HCT116 (cell line): ENCODE data around the gene RNASET2. TPM values are rescaled to one million over a fixed set of nuclear protein-coding genes. Genes with fewer than 3 reads are reported as not detected.

ENCODE experiments used
- ATAC-seq: fragments of 200-7000 bp; cut with Tn5 transposase; 2 replicates; pipeline ENCODE4 v1.9.1; 2020; ENCODE audit warnings: mild to moderate bottlenecking, moderate library complexity
- BruUV-seq: library from RNA; stranded (reverse); fragments of 400-500 nt; replicated peaks from 2 replicates; lab custom pipeline; 2021; lab: Mats Ljungman, UMichigan
- CTCF ChIA-PET: fragments of 300-600 bp; sonication (Branson Sonifier 250); formaldehyde crosslinking; loops from one replicate; lab custom pipeline; 2021; ENCODE audit warnings: antibody characterized with exemption; lab: Charles Lee
- POLR2A ChIA-PET: fragments of 300-600, 350-600 bp; sonication (Branson Sonifier 250); formaldehyde crosslinking; loops from one replicate; lab custom pipeline; 2021; ENCODE audit warnings: antibody characterized with exemption; lab: Charles Lee
- RAD21 ChIA-PET, 2 experiments: fragments of 300-600 bp; sonication (Branson Sonifier 250); formaldehyde crosslinking; loops; one replicate each; lab custom pipeline; 2023; ENCODE audit warnings: low total read pairs in 2 of 2; ENCODE audit not compliant: uncharacterized antibody in 2 of 2, unreplicated experiment in 2 of 2, low non-redundant PET in 1 of 2; lab: Charles Lee
- DNase-seq: peaks from one replicate; pipeline ENCODE4 v3.0.0-alpha.2; 2010; ENCODE audit warnings: low read depth, low spot score
- H2AFZ ChIP-seq: fragments of 200-600 bp; shearing (Covaris generic), sonication (generic); 2 replicates; pipeline ENCODE4 v1.6.1; 2017; ENCODE audit warnings: low read depth, mixed run types, mixed read lengths, antibody characterized with exemption, low read length; ENCODE audit not compliant: poor library complexity, severe bottlenecking
- H3K27ac ChIP-seq: 2 replicates; pipeline ENCODE4 v1.5.1; 2012; ENCODE audit warnings: low read depth, low read length
- H3K27me3 ChIP-seq: fragments of 200-600 bp; sonication (generic); 2 replicates; pipeline ENCODE4 v1.6.1; 2016; ENCODE audit warnings: mixed run types, low read length, mixed read lengths; ENCODE audit not compliant: insufficient read depth
- H3K36me3 ChIP-seq, 2 experiments: fragments of 200-500 bp in 1 of 2; fragments of 200-600 bp in 1 of 2; sonication (Bioruptor generic) in 1 of 2; sonication (generic) in 1 of 2; 2 replicates each; pipeline versions ENCODE4 v1.5.1 to v1.6.1; 2014 to 2016; ENCODE audit warnings: low read length in 2 of 2, inconsistent platforms in 1 of 2, mixed read lengths in 1 of 2, mixed run types in 1 of 2; ENCODE audit not compliant: insufficient read depth in 2 of 2, control insufficient read depth in 1 of 2
- H3K4me1 ChIP-seq, 2 experiments: fragments of 200-600 bp in 1 of 2; sonication (generic) in 1 of 2; 2 replicates each; pipeline versions ENCODE4 v1.5.1 to v1.6.1; 2012 to 2017; ENCODE audit warnings: low read length in 2 of 2, inconsistent platforms in 1 of 2, mild to moderate bottlenecking in 1 of 2, mixed read lengths in 1 of 2, mixed run types in 1 of 2, moderate library complexity in 1 of 2; ENCODE audit not compliant: insufficient read depth in 2 of 2, control insufficient read depth in 1 of 2
- H3K4me2 ChIP-seq: fragments of 200-600 bp; sonication (generic); 2 replicates; pipeline ENCODE4 v1.6.1; 2017; ENCODE audit warnings: mixed run types, low read length, mixed read lengths
- H3K4me3 ChIP-seq, 2 experiments: fragments of 200-600 bp in 1 of 2; sonication (generic) in 1 of 2; replicated peaks in 1 of 2; 2 replicates each; pipeline ENCODE4 v1.5.1; 2011 to 2016; ENCODE audit warnings: low read length in 2 of 2, control low read depth in 1 of 2, low read depth in 1 of 2, mild to moderate bottlenecking in 1 of 2, mixed read lengths in 1 of 2, mixed run types in 1 of 2
- H3K79me2 ChIP-seq: fragments of 200-600 bp; sonication (generic); 2 replicates; pipeline ENCODE4 v1.6.1; 2017; ENCODE audit warnings: mild to moderate bottlenecking, mixed run types, low read length, moderate library complexity, mixed read lengths; ENCODE audit not compliant: insufficient read depth
- H3K9ac ChIP-seq: fragments of 200-600 bp; sonication (generic); 2 replicates; pipeline ENCODE4 v1.6.1; 2016; ENCODE audit warnings: low read length, mixed read lengths
- H3K9me2 ChIP-seq: fragments of 200-600 bp; sonication (generic), shearing (Covaris generic); 2 replicates; pipeline ENCODE4 v1.6.1; 2017; ENCODE audit warnings: mixed run types, mild to moderate bottlenecking, moderate library complexity; ENCODE audit not compliant: insufficient read depth
- H3K9me3 ChIP-seq, 2 experiments: fragments of 200-500 bp in 1 of 2; fragments of 200-600 bp in 1 of 2; sonication (Bioruptor generic) in 1 of 2; sonication (generic) in 1 of 2; 2 replicates each; pipeline ENCODE4 v1.6.1; 2014 to 2017; ENCODE audit warnings: low read length in 2 of 2, mixed read lengths in 2 of 2, inconsistent platforms in 1 of 2, low read depth in 1 of 2, mild to moderate bottlenecking in 1 of 2, mixed run types in 1 of 2, moderate library complexity in 1 of 2; ENCODE audit not compliant: control insufficient read depth in 1 of 2, insufficient read depth in 1 of 2
- H4K20me1 ChIP-seq: fragments of 200-600 bp; sonication (generic), shearing (Covaris generic); 2 replicates; pipeline ENCODE4 v1.6.1; 2017; ENCODE audit warnings: mixed run types, mild to moderate bottlenecking, moderate library complexity; ENCODE audit not compliant: insufficient read depth
- CBX3 ChIP-seq: IDR thresholded peaks from 2 replicates; pipeline ENCODE4 v1.6.1; 2012; ENCODE audit warnings: low read depth
- CEBPB ChIP-seq: IDR thresholded peaks from 2 replicates; pipeline ENCODE4 v1.6.1; 2012; ENCODE audit warnings: low read depth
- EGR1 ChIP-seq: IDR thresholded peaks from 2 replicates; pipeline ENCODE4 v1.6.1; 2012; ENCODE audit warnings: low read depth
- ELF1 ChIP-seq: IDR thresholded peaks from 2 replicates; pipeline ENCODE4 v1.6.1; 2012; ENCODE audit warnings: low read depth, borderline replicate concordance
- EZH2phosphoT487 ChIP-seq: fragments of 200-600 bp; IDR thresholded peaks from 2 replicates; pipeline ENCODE4 v1.6.1; 2018; ENCODE audit warnings: antibody characterized with exemption, borderline replicate concordance
- JUND ChIP-seq: IDR thresholded peaks from 2 replicates; pipeline ENCODE4 v1.6.1; 2012
- POLR2A ChIP-seq: IDR thresholded peaks from 2 replicates; pipeline ENCODE4 v1.7.0; 2011; ENCODE audit warnings: borderline replicate concordance; ENCODE audit not compliant: insufficient read depth, insufficient read length; ENCODE audit errors: extremely low read depth
- POLR2AphosphoS5 ChIP-seq: IDR thresholded peaks from 2 replicates; pipeline ENCODE4 v1.6.1; 2011; ENCODE audit warnings: mild to moderate bottlenecking, low read depth, low read length, moderate library complexity
- RAD21 ChIP-seq: IDR thresholded peaks from 2 replicates; pipeline ENCODE4 v1.6.1; 2012; ENCODE audit warnings: low read depth, mild to moderate bottlenecking
- SIN3A ChIP-seq: IDR thresholded peaks from 2 replicates; pipeline ENCODE4 v1.6.1; 2012; ENCODE audit warnings: low read depth
- SP1 ChIP-seq: IDR thresholded peaks from 2 replicates; pipeline ENCODE4 v1.6.1; 2012; ENCODE audit warnings: low read depth
- YY1 ChIP-seq: IDR thresholded peaks from 2 replicates; pipeline ENCODE4 v1.6.1; 2011; ENCODE audit warnings: low read length, low read depth, moderate library complexity, mild to moderate bottlenecking; ENCODE audit not compliant: insufficient replicate concordance; ENCODE audit errors: extremely low read depth
- ZNF274 ChIP-seq: fragments of 200-500 bp; sonication (Bioruptor generic); IDR thresholded peaks from 2 replicates; pipeline ENCODE4 v1.6.1; 2014; ENCODE audit warnings: mild to moderate bottlenecking, low read depth, low read length, inconsistent platforms
- intact Hi-C: fragments of 100-400 bp; cut with micrococcal nuclease; formaldehyde crosslinking; loops from 2 replicates; pipeline ENCODE4 v1.10.0; 2022
- total RNA-seq: library from RNA; stranded (reverse); gene quantifications from one replicate; pipeline ENCODE4 v1.2.1, GENCODE V29; 2021; ENCODE audit not compliant: unreplicated experiment
- TF ChIP-seq, protein P1 (sequence below), 3 experiments: fragments of 200-600 bp in 1 of 3; sonication (generic) in 1 of 3; IDR thresholded peaks in 2 of 3; conservative IDR thresholded peaks in 1 of 3; 2 replicates each; pipeline ENCODE4 v1.5.1; 2012 to 2017; ENCODE audit warnings: low read depth in 2 of 3, low read length in 2 of 3, antibody characterized with exemption in 1 of 3, borderline replicate concordance in 1 of 3, control low read depth in 1 of 3, mild to moderate bottlenecking in 1 of 3, mixed read lengths in 1 of 3, mixed run types in 1 of 3, moderate library complexity in 1 of 3; ENCODE audit not compliant: insufficient read depth in 1 of 3
- TF ChIP-seq, protein P2 (sequence below): IDR thresholded peaks from 2 replicates; pipeline ENCODE4 v1.6.1; 2012
- TF ChIP-seq, protein P3 (sequence below): IDR thresholded peaks from 2 replicates; pipeline ENCODE4 v1.6.1; 2012

Gene RNASET2
- total RNA-seq, 1 experiment from 2014 or later: 32.8 TPM

DNA sequence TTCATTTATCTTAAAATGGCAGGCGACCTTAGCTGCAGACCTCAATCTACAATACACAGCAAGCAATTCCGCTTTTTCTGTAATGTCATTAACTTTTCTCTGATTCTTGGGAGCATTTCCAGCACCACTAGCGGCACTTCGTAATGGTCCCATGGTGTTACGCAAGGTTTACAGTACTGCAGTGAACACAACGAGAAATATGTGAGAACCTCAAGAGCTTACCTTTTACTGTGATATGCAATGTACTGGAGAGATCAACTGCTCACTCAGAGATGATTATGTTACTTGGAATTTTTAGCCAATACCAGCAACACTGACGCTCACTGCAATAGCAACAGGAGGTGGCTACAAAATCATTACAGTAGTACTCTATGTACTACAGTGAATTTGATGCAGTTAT is 40.1 kb upstream of the RNASET2 start:
- H3K4me2 ChIP-seq: no peak overlapping the region
- POLR2A ChIA-PET: no interaction called here
- CTCF ChIA-PET: no interaction called here

DNA sequence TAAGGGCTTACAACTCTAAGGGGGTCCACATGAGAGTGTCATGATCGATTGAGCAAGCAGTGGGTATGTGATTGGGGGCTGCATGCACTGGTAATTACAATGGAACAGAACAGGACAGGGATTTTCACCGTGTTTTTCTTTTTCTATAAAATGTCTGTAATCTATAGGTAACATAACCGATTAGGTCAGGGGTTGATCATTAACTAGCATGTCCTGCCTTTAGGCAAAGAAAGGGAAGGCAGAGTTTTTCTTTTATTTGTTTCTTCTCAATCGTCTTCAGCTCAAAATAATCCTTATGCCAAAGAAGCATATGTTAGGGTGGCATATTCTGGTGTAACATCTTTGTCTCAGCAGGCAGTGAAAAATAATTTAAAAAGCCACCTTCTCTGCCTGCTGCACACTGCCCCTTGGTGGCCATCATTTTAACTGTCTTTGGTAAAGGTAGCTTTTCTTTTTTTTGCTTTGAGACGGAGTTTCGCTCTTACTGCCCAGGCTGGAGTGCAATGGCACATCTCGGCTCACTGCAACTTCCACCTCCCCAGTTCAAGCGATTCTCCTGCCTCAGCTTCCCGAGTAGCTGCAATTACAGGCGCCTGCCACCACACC is 33.2 kb upstream of the RNASET2 start:
- ChIA-PET POLR2A (interaction anchor here (1.1 kb wide), 1 partner anchor 215 kb away, joined by 4 read pairs; no protein-coding TSS in a partner anchor), CTCF (interaction anchor here (0.6 to 2.7 kb wide), 11 partner anchors 10 to 217 kb away, joined by 3 to 25 read pairs (median 5); partner anchors contain the start of gene CEP43), RAD21 (interaction anchor here (1.0 to 1.3 kb wide), 2 partner anchors 215 kb away, joined by 4 to 6 read pairs; no protein-coding TSS in a partner anchor)
- DNase-seq (no peak), ATAC-seq (peak; percentile 82)
- H3K79me2 ChIP-seq: peaks cover 40% of the 10 kb centered on the region
- H2AFZ ChIP-seq: no peak overlapping the region
- no peaks in the 10 kb centered on the region for H3K9me3 ChIP-seq
- TF ChIP-seq ZNF274 (no peak), ELF1 (no peak), SIN3A (no peak), EGR1 (no peak), YY1 (no peak), POLR2A (no peak), SP1 (no peak), POLR2AphosphoS5 (no peak), JUND (no peak), RAD21 (peak; percentile 67), EZH2phosphoT487 (no peak)
- TF ChIP-seq, protein P1, sequence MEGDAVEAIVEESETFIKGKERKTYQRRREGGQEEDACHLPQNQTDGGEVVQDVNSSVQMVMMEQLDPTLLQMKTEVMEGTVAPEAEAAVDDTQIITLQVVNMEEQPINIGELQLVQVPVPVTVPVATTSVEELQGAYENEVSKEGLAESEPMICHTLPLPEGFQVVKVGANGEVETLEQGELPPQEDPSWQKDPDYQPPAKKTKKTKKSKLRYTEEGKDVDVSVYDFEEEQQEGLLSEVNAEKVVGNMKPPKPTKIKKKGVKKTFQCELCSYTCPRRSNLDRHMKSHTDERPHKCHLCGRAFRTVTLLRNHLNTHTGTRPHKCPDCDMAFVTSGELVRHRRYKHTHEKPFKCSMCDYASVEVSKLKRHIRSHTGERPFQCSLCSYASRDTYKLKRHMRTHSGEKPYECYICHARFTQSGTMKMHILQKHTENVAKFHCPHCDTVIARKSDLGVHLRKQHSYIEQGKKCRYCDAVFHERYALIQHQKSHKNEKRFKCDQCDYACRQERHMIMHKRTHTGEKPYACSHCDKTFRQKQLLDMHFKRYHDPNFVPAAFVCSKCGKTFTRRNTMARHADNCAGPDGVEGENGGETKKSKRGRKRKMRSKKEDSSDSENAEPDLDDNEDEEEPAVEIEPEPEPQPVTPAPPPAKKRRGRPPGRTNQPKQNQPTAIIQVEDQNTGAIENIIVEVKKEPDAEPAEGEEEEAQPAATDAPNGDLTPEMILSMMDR (IDR thresholded peaks at IDR 0.05 in 2 of 3, conservative IDR thresholded peaks at IDR 0.05 in 1 of 3; ENCODE audit: borderline replicate concordance in 1 of 3, insufficient read depth in 1 of 3, low read depth in 2 of 3, low read length in 2 of 3): peak; percentile 38 to 57 (median 48); a peak in 5 of 6 replicates
- TF ChIP-seq, protein P2, sequence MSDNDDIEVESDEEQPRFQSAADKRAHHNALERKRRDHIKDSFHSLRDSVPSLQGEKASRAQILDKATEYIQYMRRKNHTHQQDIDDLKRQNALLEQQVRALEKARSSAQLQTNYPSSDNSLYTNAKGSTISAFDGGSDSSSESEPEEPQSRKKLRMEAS: no peak
- TF ChIP-seq, protein P3, sequence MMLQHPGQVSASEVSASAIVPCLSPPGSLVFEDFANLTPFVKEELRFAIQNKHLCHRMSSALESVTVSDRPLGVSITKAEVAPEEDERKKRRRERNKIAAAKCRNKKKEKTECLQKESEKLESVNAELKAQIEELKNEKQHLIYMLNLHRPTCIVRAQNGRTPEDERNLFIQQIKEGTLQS: no peak
- no peaks in the 10 kb centered on the region for H4K20me1 ChIP-seq
- no peaks in the 10 kb centered on the region for H3K27me3 ChIP-seq
- intact Hi-C loops: loop anchor here (1.0 to 10.0 kb wide), 3 partner anchors 203 to 455 kb away; no protein-coding TSS in a partner anchor
- no TSS peak for BruUV-seq
- no peak overlapping the region for H3K4me2 ChIP-seq
- H3K4me3 ChIP-seq: no peak overlapping the region
- H3K9me2 ChIP-seq: no peaks in the 10 kb centered on the region
- H3K36me3 ChIP-seq: no peaks in the 10 kb centered on the region
- H3K4me1 ChIP-seq: no peaks in the 10 kb centered on the region
- H3K27ac ChIP-seq: no peak overlapping the region
- no peak overlapping the region for H3K9ac ChIP-seq

More for the DNA sequence above, 40.1 kb upstream of the RNASET2 start:
- Histone ChIP-seq H3K4me1 (peaks cover 5 to 16% of the 10 kb centered on the region in 2 experiments; a peak in 3 of 4 replicates), H3K79me2 (peaks cover 68% of the 10 kb centered on the region), H3K9me3 (no peaks in the 10 kb centered on the region), H3K27ac (no peak overlapping the region), H3K4me3 (no peak overlapping the region), H3K36me3 (no peaks in the 10 kb centered on the region; a peak in 1 of 4 replicates), H4K20me1 (no peaks in the 10 kb centered on the region), H3K9me2 (no peaks in the 10 kb centered on the region), H3K9ac (no peak overlapping the region), H3K27me3 (no peaks in the 10 kb centered on the region), H2AFZ (no peak overlapping the region)
- TF ChIP-seq CEBPB (no peak), CBX3 (no peak), YY1 (no peak)
- TF ChIP-seq, protein P3: no peak
- no peak for DNase-seq
- no peak for ATAC-seq
- RAD21 ChIA-PET: no interaction called here
- intact Hi-C loops: loop anchor here (10.0 kb wide), 1 partner anchor 462 kb away; no protein-coding TSS in a partner anchor
- no TSS peak for BruUV-seq
